Esophagus squamous epithelium (tissue), 4 donors: ENCODE results near the gene LRRC72.

ENCODE experiments used
- POLR2A ChIP-seq, 4 donors: fragments of 450-650 bp; IDR thresholded peaks; one replicate each; pipeline ENCODE4 v1.6.1; 2017; ENCODE audit warnings: antibody characterized with exemption in 4 of 4, mild to moderate bottlenecking in 4 of 4, moderate library complexity in 3 of 4
- TF ChIP-seq, protein P1 (sequence below), 6 experiments: fragments of 450-650 bp in 4 of 6; fragments of 200-600 bp in 2 of 6; sonication (generic) in 2 of 6; IDR thresholded peaks; one replicate each; pipeline ENCODE4 v1.5.1; 2016 to 2019; ENCODE audit warnings: antibody characterized with exemption in 6 of 6, mild to moderate bottlenecking in 4 of 6, moderate library complexity in 4 of 6

DNA sequence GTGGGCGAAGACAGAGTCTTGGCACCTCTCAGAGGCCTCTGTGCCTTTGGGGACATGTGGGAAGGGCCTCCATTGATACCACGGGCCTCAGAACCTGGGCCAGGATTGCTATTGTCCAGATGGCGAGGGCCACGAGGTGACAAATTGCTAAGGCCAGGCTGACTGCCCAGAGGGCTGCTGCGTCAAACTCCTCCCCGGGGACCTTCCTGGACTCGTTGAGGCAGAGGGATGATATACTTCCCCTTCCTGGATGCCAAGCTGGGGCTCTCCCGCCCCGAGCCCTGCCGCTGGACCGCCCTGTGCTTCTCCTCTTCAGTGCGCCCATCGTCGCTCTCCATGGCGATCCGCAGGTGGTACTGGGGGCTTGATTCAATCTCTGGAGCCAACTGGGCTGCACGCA is 58.9 kb downstream of the LRRC72 start:
- TF ChIP-seq, protein P1, sequence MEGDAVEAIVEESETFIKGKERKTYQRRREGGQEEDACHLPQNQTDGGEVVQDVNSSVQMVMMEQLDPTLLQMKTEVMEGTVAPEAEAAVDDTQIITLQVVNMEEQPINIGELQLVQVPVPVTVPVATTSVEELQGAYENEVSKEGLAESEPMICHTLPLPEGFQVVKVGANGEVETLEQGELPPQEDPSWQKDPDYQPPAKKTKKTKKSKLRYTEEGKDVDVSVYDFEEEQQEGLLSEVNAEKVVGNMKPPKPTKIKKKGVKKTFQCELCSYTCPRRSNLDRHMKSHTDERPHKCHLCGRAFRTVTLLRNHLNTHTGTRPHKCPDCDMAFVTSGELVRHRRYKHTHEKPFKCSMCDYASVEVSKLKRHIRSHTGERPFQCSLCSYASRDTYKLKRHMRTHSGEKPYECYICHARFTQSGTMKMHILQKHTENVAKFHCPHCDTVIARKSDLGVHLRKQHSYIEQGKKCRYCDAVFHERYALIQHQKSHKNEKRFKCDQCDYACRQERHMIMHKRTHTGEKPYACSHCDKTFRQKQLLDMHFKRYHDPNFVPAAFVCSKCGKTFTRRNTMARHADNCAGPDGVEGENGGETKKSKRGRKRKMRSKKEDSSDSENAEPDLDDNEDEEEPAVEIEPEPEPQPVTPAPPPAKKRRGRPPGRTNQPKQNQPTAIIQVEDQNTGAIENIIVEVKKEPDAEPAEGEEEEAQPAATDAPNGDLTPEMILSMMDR (IDR thresholded peaks at IDR 0.05) = no peak
- no peak for TF ChIP-seq POLR2A (IDR thresholded peaks at IDR 0.05)
